H54 (cell line): ENCODE measurements around the gene PLXNA3.

Source experiments
- DNase-seq: peaks from one replicate; pipeline ENCODE4 v3.0.0; 2011; ENCODE audit warnings: low spot score, mixed read lengths; ENCODE audit not compliant: insufficient read length
- FAIRE-seq: peaks from 3 replicates; lab custom pipeline; 2011; peaks lifted over from hg19 to GRCh38; lab: Jason Lieb, UNC
- POLR2A ChIP-seq: IDR thresholded peaks from 2 replicates; pipeline ENCODE4 v1.6.1; 2011; ENCODE audit warnings: low read depth, mild to moderate bottlenecking, low read length

PLXNA3 gene

GRCh38 chrX:154517101-154517781, 59.2 kb downstream of the PLXNA3 start:
- no peak for TF ChIP-seq POLR2A
- no peak for DNase-seq
- FAIRE-seq = no peak

DNA sequence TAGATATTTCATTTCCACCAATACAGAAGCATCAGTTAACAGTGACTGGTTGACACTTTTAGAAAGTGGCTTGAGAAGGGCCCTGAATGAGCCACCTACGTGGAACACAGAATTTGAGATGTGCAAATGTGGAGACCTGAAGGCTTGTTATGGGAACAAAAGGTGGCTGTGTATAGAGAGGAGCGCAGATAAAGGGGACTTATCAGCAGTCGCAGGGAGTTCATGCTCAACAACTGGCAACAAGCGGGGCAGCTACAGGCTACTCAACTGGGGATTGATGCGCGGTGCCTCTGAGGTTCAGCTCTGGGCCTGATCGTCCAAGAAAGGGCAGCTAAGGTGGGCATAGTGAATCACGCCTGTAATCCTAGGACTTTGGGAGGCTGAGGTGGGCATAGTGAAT, 61.3 kb downstream of the PLXNA3 start:
- no peak for FAIRE-seq
- TF ChIP-seq POLR2A = no peak
- no peak for DNase-seq

DNA sequence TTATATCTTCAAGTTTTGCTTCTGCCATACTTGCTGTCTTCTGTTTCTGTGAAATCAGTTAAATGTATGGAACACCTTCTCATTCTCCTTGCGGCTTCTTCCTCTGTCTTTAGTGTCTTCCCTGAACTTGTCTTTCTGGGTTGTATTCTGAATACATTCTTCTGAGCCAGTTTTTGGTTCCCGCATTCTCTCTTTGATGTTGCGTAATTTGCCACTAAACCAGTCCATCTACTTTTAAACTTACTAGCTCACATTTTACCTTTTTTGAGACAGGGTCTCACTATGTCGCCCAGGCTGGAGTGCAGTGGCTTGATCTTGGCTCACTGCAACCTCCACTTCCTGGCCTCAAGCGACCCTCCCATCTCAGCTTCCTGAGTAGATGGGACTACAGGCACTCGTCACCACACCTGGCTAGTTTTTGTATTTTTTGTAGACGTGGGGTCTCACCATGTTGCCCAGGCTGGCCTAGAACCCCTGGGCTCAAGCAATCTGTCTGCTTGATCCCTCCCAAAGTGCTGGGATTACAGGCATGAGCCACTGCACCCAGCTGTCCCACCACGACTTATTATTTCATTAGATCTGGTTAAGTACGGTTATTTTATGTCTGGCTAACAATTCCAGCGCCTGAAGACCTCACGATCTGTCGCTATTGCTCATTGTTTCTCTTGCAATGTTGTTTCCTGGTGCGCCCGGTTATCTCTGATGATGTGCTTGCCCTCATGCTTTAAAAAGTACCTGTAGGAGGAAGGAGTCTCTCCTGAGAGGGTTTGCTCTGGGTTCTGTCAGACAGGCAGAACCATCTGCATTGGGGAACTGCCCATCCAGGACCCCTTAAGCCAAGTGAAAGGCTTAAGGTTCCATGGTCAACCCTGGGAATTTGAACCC, 67.8 kb downstream of the PLXNA3 start:
- no peak for TF ChIP-seq POLR2A
- FAIRE-seq = no peak
- DNase-seq = no peak

DNA sequence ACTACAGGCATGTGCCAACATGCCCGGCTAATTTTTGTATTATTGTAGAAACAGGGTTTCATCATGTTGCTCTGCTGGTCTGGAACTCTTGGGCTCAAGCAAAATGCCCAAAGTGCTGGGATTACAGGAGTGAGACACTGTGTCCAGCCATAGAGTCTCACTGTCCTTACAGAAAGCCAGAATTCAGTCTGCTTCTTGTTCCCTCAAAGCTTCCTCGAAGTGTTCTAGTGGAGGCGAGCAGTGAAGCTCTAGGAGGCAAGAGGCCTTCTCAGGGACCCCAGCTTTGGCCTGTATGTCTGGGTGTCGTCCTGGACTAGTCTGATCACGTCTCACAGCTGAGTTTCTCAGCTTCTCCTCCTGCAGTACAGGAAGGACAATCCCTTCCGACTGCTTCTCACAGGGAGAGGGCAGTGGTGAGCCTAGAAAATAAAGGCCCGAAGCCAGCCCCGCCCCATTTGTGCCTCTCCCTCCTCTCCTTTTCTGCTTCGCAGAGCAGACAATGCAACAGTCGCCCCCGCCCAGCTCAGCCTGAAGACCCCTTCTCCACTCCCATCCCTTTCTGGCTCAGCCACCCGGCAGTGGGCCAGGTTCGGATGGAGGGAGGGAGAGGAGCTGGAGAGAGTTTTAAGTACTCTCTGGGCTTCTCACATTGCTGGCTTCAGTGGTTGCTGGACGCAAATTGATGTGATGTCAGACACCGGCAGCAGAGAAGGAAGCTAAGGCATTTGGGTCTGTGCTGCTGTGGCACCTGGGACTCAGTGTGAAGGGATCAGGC, 69.0 kb downstream of the PLXNA3 start:
- no peak for FAIRE-seq
- DNase-seq = no peak
- TF ChIP-seq POLR2A = no peak
